Germinal center (tissue), 1 donor: ENCODE measurements around the gene FBXW8.
A peak's percentile ranks its signal among the peaks of the same experiment; 100 is the strongest.

ENCODE experiments used
- DNase-seq: peaks from one replicate; pipeline ENCODE4 v3.0.0; 2012; ENCODE audit warnings: mixed read lengths, low spot score

Gene FBXW8

DNA sequence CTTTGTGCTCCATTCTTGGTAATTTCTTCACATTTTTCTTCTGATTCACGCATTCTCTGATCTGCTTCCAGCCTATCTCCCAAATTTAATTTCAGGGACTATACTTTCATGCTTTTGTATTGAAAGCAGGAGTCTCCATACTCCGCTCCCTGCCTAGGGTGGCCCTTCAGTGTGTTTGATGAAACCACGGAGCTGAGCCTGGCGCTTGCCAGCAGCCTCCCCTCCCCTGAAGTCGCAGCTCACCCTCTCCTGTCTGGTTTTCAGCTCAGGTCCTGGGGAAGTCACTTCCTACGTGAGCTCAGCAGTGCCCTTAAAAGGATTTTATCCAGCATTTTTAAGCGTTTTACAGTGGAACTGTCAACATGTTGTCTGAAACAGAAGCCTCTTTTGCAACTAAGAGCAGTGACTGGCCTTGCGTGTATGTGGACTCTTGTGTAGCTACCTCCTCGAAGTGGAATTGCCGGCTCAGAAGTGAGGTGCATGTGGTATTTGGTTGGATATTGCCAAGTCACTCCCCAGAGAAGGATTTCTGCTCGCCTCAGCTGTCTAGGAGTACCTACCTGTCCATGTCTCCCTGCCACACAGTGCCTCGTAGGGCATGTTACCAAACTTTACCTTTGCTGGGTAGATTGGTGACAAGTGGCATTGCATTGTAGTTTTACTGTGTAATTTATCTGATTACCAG is 109.9 kb downstream of the FBXW8 start:
- DNase-seq = no peak

DNA sequence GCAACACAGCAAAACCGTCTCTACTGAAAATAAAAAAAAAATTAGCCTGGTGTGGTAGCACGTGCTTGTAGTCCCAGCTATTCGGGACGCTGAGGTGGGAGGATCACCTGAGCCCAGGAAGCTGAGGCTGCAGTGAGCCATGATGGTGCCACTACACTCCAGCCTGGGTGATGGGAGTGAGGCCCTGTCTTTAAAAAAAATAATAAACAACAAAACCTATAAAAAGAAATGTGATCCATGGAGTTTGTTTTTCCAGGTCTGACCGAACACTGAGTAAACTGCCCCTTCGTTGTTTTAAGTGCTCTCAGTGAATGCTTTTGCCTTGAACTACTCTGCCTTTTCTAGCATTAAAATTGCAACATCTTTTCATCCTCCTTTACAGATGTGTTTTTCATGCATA is 111.7 kb downstream of the FBXW8 start:
- DNase-seq = no peak

DNA sequence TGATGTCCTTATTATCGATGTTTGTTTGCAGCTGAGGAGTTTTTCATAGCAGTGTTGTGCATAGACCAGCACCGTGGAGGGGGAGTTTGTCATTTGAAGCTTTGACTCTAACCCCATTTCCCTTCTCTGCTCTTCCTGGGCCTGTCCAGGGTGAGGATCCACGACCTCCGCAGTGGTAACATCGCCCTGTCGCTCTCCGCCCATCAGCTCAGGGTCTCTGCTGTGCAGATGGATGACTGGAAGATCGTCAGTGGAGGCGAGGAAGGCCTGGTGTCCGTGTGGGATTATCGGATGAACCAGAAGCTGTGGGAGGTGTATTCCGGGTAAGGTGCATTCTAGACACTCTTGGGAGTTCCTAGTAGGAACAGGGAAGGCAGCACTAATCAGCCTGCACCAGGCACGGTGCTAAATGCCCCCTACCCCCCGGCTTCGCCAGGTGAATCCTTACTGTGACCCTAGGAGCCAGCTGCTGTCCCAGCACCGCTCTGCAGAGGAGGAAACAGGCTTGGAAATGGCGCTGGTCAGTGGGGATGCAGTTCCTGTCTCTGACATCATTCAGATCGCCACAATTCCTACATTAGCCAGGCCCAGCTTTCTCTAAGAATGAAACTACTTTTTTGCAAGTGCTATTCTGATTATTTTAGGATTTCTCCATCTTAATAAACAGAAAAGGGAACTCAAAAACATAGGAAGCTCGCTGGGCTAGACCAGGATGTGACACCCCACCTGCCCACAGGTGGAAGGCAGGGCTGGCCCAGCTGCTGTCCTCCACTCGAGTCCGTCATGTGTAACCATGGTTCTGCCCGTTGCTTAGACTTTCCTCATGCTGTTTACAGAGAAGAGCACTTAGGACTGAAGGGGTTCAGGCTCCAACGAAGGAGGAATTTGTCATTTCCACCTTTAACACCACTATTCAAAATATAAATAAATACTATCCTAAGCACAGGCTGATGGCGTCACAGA is 113.5 kb downstream of the FBXW8 start:
- DNase-seq = no peak

DNA sequence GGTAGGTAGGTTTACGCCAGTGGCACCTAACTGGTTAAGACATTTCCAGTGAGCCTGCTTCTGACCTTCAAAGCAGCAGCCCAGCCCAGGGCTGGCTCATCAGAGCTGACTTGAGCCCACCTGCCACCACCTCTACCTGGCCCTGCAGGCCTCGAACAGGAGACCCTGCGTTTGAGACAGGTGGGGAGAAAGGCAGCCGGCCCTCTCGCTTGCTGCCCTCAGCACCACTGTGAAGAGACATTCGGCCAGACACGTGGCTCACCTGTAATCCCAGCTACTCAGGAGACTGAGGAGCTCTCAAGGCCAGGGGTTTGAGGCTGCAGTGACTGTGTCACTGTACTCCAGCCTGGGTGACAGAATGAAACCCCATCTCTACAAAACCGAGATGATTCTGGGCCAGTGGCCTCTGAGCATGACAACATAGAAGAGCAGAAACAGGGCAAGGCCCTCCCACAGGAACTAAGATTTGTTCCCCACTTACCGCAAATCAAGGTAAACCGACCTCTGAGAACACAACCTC is 114.3 kb downstream of the FBXW8 start:
- no peak for DNase-seq

DNA sequence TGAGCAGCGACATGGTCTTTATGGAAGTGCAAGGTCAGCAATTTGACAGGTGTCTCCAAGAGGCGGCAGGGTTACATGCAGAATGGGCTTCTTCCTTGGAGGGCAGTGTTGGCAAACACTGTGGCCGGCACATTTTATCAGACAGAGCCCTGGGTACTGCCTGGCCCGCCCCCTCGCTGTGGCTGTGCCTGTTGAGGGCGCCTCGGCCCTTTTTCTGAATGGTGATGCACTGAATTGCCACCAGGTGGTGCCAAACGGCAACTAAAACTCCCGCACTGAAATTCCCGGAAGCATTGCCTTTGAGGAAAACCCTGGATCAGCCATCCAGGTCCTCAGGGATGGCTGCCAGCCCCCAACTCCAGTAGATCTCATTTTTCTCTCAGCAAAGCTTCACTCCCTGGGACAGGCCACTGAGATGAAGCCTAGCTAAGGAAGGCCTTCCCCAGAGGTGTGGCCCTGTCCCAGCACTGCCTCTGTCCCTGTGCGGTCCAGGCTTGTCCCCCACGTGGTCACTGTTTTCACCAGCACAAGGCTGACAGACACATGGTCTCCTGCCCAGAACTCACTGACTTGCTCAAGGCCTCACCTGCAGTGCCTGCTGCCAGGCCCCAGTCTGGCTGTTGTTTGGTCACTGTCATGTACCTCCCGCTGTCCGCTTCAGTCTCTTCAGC is 114.9 kb downstream of the FBXW8 start:
- peak; percentile 75 for DNase-seq

DNA sequence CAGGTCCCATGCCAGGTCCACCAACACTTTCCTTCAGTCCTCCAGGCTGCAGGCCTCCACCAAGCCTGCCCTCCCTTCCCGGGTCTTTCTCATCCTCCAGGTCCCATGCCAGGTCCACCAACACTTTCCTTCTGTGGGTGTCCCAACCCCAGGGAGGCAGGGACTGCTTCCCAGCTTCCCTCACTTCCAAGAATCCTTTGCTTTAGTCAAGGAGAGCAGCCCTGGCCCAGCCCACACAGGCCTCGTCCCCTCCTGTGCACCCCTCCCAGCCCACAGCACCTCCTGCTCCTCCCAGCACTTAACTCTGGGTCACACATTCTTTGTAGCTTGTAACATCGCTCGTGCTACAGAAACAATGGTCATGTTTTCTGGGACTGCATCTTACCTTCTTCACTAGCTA is 115.6 kb downstream of the FBXW8 start:
- no peak for DNase-seq

DNA sequence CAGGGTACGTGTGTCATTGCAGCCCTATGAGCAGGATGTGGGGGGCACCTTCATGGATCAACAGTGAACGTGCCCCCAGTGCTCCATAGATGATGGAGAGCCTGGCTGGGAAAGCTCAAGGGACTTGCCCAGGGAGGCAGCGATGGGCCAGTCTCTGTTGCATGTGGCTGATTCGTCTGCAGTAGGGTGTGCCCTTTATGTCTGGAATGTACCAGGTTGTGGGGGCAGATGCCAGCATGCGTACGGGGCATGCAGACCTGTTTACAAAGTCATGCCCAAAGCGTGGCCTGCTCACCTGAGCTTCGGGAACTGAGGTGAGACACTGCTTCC is 116.1 kb downstream of the FBXW8 start:
- DNase-seq = no peak

DNA sequence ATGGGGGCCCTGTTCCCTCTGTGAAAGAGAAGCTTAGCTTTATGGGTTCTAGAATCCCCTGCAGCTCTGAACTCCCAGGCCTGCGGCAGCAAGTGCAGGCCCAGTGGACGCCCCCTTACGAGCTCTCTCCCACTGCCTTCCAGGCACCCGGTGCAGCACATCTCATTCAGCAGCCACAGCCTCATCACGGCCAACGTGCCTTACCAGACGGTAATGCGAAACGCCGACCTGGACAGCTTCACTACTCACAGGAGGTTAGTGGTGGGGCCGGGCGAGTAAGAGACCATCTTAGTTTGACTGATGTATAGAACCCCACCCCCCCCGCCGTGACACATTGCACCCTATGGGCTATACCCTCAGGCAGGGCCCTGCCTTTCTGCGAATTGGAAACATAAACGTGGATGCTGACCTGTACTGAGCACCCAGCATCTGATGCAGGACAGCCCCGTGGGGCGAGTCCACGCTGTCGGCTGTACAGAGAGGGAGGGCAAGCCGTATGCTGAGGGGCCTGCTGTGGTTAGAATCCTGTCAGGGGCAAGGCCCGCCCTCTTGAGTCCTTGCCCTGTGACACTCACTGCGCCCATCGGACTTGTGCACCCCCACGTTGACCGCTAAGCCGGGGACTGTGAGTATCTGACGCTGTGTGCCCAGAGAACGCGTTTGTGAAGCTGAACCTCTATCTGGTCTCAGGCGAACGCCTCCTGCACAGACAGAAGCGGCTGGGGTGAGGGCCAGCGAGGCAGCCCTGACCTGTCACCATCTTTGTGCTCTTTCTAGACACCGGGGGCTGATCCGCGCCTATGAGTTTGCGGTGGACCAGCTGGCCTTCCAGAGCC is 116.7 kb downstream of the FBXW8 start:
- DNase-seq = no peak

DNA sequence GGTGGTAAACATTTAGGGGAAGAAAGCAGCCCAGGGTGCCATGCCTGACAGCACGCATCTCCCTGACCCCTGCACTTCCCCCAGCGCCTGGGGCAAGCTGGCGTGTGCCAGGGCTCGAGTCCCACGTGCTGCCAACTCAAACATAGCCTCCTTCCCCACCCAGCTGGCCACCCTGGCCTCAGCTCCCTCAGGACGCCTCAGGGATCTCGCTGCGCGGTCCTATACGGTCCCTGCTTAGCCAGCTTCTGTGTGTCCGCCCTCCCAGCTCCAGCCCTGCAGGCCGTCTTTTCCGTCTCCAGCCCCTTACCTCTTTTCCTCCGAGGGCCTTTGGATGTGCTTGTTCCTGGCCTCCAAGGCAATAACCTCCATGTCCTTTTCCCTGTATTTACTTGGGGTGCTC is 117.5 kb downstream of the FBXW8 start:
- DNase-seq = no peak

DNA sequence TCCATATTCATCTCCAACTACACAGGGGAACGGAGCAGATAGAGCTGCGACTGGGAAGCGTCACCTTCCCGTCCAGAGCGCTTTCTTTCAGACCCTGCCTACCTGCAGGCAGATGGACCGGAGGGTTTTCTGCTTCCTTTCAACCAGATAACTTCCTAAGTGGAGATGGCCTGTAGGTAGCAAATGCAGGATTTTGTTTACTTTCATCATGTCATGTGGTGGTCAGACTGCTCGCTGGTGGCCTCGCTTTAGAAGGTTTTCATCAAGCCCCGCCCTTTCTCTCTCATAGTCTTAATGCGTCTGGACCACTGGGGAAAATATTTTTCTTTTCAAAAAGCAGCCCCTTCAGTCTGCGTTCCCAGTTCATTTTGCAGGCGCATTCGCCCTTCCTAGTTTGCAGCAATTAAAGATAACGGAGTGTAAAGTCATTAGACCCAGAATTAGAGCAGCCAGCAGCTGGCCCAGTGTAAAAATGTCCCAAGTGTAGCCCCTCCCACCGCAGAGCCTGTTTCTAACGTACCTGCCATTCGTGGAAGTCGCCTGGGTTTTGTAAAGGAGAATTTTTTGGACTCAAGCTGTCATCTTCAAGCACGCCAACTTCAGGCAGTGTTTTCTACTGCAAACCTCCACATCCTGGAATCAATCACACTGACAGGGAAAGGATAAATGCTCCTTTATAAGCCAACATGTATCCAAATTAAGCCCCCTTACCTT is 119.6 kb downstream of the FBXW8 start:
- DNase-seq = no peak

DNA sequence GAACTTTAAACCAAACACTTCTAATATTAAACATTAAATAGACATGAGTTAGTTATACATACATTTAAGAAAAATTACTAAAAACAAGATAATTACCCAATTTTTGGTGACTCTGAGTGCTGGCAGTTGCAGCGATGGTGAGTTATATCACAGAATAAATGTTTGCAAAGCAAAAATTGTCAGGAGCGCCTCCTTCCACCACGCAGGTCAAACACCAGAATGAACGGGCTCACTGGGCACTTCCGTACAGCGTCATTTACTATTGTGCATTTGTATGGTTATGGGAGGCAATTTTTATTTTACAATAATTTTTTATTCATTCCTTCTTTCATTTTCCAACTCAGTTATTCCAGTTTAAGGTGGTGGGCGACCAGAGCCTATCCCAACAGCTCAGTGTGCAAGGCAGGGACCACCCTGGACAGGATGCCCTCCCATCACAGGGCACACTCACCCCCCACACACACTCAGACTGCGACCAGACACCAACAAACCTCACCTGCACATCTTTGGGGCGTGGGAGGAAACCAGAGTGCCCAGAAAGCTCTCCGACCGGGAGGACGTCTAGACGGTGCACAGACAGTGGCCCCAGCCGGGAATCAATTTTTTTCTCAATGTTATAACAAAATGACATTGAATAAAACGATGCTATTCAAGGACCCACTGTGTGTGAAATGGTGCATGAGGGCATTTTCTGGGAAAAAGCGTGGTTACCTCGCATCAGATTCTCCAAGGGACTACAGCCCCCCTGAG is 121.3 kb downstream of the FBXW8 start:
- DNase-seq = peak; percentile 31

DNA sequence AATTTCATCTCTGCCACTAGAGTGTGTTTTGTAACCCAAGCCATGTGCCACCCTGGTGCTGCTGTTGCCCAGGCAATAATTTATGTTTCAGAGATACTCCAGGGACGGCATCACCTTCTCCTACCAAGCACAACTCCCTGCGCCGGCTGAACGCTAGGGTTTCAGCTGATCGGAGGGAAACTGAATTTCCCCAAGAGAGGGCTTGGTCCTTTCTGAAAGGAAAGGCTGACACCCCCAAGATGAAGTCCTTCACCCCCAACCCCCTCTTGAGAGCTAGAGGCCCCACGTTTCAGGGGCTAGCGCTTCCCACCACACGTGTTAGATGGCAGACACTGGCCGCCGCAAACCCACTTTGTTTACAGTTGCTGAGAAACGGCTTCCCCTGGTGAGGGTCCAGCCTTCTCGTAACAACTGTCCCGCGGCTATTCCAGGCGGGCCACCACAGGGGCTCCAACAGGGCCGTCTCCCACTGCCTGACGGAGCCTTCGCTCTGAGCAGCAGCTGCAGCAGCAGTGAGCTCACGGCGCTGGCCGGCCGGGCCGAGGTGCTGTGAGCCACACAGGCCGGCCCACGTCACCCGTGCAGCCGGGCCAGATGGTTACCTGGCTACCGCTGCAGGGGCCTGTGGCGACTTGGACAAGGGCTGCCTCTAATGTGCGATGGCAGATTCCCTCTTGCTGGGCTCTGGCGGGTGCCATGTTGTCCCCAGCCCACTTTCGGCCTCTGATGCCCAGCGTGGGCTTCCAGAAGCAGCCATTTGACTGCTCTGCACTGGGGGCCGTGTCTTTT is 122.0 kb downstream of the FBXW8 start:
- peak; percentile 45 for DNase-seq

DNA sequence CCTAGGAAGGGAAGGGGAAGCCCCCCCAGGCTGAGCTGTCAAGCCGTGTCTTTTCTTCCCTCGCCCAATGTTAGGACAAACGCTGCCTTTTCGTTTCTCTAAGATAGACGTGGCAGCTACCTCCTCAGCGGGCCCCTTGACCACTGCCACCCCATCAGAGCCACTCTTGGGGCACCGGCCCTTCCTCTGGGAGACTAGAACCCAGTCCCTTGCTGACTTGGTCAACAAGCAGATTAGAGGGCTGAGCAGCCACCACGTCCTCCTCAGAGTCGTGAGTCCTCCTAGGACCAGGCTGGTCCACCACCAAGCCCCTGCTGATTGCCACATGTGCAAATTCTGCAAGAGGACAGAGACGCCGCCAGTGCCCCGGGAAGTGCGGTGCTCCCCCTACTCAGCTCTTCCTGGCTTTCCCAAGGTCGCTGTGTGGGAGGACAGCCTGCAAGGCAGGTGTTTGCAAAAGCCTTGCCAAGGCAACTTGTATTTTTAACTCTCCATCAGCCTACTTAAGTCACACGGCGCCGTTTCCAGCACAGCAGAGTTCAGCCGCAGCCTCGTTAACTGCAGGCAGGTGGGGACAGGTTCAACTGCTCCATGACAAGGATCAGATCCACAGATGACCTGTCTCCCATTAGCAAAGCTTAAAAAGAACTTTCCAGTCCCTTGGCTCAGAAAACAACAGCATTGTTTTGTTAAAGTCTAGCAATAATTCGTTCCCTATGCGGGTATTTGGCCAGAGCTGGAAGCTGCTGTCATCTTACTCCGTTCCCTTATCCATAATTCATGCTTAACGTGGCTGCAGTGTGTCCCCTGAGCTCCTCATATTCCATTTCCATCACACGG is 122.9 kb downstream of the FBXW8 start:
- DNase-seq = no peak

DNA sequence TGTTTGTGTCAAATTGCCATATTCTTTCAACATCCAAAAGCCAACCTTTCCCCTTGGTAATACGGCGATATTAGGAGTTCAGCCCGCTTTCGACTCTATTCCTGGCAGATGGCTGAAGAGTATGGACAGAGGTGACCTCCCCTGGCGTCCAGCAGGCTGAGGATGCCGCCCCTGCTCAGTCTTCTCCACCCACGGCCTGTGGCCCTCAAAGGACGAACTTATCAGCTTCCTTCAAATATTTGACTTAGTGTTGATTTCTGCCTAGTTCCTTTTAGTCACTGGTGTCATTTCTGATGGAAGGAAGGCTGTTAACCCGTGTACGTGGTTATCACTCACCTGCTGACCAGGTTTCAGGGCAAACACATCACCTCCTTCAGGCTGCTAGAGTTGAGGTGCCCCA is 123.5 kb downstream of the FBXW8 start:
- no peak for DNase-seq

DNA sequence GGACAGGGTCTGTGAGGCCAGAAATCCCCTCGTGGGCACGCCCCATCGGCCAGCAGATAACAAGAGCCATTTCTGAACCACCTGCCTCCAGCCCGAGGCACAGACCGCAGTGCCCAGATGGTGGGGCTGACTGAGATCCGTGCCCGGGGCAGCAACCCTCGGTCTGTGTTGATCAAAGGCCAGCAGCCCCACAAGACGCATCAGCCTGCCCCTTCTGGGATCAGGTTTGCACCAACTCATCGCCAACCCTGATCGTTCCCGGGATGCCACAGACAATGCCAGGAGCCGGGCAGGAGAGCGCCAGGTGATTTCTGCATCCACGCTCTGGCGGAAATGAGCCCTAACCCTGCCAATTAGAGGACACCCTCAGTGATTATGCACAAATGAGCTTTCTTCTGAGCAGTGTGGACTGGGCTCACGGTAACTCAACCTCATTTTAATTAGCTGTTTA is 124.0 kb downstream of the FBXW8 start:
- DNase-seq = no peak

DNA sequence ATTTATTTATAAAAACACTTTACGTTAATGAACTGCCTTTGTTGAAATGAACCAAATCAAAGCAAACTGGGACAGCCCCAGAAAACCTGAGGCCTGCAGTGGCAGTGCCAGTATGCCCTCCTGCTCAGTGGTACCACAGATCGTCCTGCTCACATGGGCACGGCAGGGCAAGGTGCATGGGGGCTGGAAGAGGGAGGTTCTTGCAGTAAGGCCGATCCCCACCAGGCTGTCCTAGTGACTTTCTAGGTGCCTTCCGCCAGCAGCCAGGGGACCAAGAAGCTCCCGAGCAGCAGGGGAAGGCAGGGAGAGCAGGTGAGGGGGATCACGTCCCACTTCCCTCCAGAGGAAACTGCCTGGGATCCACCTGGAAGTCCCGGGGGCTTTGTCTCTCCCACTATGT is 124.5 kb downstream of the FBXW8 start:
- no peak for DNase-seq

DNA sequence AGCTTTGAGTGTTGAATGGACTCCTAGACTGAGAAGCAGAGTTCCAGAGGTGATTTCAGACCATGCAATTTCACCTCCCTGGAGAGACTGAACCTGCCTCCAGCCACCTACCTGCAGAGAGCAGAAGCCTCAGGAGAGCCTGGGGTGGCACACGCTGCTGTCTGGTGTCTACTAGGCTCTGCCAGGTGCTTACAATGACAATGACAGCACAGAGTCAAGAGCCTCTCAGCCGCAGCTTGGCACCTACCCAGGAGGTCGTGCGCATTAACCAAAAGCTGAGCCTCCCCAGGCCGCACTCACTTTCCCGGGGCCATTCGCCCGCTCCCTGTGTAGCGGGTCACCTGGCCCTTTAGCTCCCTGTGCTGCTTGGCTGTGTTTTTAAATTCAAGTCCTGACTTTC is 125.3 kb downstream of the FBXW8 start:
- no peak for DNase-seq

DNA sequence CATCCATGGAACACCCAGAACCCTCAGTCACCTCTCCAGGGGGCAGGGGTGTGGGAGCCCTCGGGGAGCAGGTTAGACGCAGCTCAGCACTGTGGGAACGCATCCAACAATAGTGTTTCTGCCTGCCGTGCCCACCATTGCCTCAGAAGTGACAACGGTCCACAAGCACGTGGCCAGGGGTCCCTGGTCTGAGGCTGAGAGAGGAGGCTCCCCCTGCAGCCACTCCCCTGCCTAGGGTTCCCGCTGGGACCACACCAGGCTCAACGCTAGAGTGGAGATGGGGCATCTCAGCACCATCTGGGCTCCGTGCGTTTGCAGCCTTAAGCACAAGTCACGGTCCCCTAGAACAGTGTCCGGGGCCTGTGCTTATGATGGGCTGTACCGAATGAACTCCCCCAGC is 125.8 kb downstream of the FBXW8 start:
- DNase-seq = no peak
